NCI-H510A treated with DMSO at 0.1 percent for 48 hours (cell line): ENCODE data around the gene ADGRD2.

Experiments used
- DNase-seq: peaks from one replicate; lab custom pipeline; 2025; lab: John Stamatoyannopoulos, UW

The ADGRD2 gene

GRCh38 chr9:124478354-124478753 is 28.1 kb downstream of the ADGRD2 start:
- DNase-seq = peak; percentile 10

GRCh38 chr9:124479371-124479770 is 29.1 kb downstream of the ADGRD2 start:
- no peak for DNase-seq

GRCh38 chr9:124479947-124480620 is 29.8 kb downstream of the ADGRD2 start:
- no peak for DNase-seq

- DNase-seq = peak; percentile 12
Measured at GRCh38 chr9:124480621-124480981, 30.4 kb downstream of the ADGRD2 start.

GRCh38 chr9:124481115-124481514 is 30.9 kb downstream of the ADGRD2 start:
- DNase-seq = no peak

GRCh38 chr9:124482431-124483031 is 32.3 kb downstream of the ADGRD2 start:
- DNase-seq = no peak

GRCh38 chr9:124483481-124483880 is 33.2 kb downstream of the ADGRD2 start:
- no peak for DNase-seq

- DNase-seq = no peak
Measured at GRCh38 chr9:124485201-124485600, 35.0 kb downstream of the ADGRD2 start.

- no peak for DNase-seq
Measured at GRCh38 chr9:124485936-124486335, 35.7 kb downstream of the ADGRD2 start.

GRCh38 chr9:124486778-124487259 is 36.6 kb downstream of the ADGRD2 start:
- DNase-seq = no peak

- no peak for DNase-seq
Measured at GRCh38 chr9:124487260-124488182, 37.3 kb downstream of the ADGRD2 start.

GRCh38 chr9:124488641-124489210 is 38.5 kb downstream of the ADGRD2 start:
- no peak for DNase-seq

GRCh38 chr9:124489222-124489621 is 39.0 kb downstream of the ADGRD2 start:
- no peak for DNase-seq

GRCh38 chr9:124490004-124490403 is 39.8 kb downstream of the ADGRD2 start:
- DNase-seq = no peak

- no peak for DNase-seq
Measured at GRCh38 chr9:124491049-124491975, 41.1 kb downstream of the ADGRD2 start.

- DNase-seq = no peak
Measured at GRCh38 chr9:124492818-124493217, 42.6 kb downstream of the ADGRD2 start.

GRCh38 chr9:124493218-124493617 is 43.0 kb downstream of the ADGRD2 start:
- no peak for DNase-seq

GRCh38 chr9:124493794-124494479 is 43.7 kb downstream of the ADGRD2 start:
- no peak for DNase-seq

GRCh38 chr9:124495126-124496074 is 45.1 kb downstream of the ADGRD2 start:
- no peak for DNase-seq

GRCh38 chr9:124496075-124496449 is 45.8 kb downstream of the ADGRD2 start:
- no peak for DNase-seq
